NCI-H1417 (cell line): ENCODE data around the gene EPS8L1.
"Not testable (repeated sequence)": the region's sequence is repeated elsewhere in the genome, so short reads cannot be mapped to it uniquely, and the experiment has no call there.

Experiments used
- DNase-seq, 3 experiments: peaks; one replicate each; lab custom pipeline; 2025; lab: John Stamatoyannopoulos, UW

The EPS8L1 gene

DNA sequence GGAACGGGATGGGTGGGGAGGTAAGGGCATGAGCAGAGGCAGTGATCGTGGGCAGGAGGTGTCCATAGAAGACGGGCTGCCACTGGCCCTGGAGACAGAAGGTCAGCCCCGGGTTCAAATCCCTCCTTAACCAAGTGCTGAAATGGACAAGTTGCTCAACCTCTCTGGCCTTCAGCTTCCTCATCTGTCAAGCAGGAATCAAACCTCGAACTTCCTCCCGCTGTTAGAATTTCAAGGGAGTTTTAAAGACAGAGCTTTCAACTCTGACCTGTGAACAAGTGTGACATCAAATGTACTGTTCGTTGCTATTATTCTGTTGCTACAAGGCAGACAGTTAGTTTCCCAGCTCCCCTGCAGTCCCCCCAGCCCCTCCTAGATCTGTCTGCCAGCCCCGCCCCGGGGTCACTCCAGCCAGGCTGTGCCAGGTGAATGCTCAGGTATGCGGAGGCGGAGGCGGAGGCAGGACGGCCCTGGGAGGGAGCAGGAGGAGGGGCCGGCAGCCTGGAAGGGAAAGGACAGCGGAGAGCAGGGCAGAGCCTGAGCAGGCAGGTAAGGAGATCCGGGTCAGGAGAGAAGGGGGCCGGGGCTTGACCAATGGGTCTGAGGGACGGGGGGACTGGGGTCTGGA, at the start of gene EPS8L1:
Gene EPS8L1, plus strand, starts transcription at position 499 of the 628 bp plus-strand sequence. CDS start 576 bp downstream, outside the sequence.
- DNase-seq, result no peak

DNA sequence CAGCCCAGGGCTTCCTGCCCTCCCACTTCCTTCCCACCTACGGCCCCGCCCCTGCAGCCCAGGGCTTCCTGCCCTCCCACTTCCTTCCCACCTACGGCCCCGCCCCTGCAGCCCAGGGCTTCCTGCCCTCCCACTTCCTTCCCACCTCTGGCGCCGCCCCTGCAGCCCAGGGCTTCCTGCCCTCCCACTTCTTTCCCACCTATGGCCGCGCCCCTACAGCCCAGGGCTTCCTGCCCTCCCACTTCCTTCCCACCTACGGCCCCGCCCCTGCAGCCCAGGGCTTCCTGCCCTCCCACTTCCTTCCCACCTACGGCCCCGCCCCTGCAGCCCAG, 48.6 kb upstream of the EPS8L1 start:
- not testable (repeated sequence) for DNase-seq

DNA sequence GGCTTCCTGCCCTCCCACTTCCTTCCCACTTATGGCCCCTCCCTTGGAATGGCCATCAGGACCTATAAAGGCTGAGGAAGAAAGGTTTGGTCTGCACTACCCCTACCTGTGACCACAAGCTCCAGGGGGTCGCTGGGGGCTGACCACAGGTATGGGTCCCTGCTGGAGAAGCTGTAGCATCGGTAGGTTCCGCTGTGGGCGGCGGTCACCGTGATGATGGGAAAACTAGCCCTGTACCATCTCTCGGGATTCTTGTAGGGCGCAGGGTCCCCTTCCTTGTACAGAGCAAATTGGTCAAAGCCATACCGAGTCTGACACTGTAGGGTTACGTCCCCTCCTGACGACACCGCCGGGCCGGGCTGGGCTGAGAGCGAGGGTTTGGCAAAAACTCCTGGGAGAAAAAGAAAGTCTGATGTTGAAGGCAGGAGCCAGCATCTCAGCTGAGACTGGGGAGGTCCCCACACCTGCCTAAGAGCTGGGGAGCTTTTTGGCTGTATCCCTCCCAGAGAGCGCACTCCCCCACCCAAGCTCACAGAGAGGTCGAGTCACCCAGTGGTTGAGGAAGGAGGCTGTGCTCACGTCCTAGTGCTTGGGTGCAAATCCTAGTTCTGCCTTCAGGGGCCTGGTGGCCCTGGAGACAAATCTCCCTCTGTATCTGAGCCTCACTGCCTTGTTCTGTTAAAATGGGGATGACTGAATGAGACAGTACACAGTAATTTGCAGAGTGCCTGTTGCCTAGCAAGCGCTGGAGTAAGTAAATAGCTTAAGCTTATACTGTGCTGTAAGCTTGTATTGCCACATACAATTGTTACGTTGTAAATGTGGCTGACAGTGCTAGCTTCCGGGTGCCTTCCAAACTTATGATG, 48.0 kb upstream of the EPS8L1 start:
- DNase-seq, result no peak

DNA sequence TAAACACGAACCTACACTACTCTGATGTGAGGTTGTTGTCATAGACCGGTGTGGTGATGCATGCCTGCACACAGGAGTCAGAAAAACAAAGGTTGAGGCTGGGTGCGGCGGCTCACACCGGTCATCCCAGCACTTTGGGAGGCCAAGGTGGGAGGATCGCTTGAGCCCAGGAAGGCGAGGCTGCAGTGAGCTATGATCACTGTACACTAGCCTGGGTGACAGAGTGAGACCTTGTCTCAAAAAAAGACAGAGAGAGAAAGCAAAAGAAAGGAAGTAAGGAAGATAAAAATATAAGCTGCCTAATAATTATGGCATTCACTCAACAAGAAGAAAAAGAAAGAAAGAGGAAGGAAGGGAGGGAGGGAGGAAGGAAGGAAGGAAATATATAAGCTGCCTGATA, 46.9 kb upstream of the EPS8L1 start:
- DNase-seq, result no peak

DNA sequence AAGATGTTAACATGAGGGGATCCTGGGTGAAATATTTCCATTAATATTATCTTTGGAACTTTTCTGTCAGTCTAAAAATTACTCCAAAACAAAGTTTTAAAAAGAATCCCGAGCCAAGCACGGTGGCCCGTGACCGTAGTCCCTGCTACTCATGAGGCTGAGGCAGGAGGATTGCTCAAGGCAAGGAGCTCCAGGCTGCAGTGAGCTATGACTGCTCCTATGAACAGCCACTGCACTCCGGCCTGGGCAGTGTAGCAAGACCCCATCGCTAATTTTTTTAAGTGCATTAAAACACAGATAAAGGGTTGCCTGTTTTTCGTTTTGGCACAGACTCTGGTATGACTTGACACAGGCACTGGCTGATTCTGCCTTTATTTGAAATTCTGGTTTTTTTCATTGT, 44.5 kb upstream of the EPS8L1 start:
- no peak for DNase-seq

DNA sequence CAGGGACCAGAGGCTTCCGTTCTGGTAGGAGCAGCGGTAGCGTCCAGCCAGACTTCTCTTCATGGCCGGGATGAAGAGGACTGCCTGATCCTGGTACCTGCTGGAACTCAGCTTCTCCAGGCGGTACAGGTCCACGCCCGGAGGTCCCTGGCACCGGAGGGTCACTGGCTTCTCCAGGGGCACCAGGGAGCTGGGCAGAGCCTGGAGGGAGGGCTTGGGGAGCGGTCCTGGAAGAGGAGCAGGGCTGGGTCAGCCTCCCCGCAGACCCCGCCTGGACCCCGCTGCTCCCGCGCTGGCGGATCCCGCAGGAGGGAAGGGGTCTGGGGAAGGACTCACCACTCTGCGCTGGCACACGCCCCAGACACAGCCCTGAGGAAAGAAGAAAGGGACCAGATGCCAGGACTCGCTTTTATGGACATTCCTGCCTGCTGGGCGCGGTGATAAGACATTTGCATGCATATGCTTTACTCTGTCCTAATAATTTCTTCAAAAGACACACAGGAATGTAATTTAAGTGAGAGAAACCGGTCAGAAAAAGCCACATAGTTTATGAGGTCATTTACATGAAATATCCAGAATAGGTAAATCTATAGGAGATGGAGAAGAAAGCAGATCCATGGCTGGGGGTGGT, 43.4 kb upstream of the EPS8L1 start:
- DNase-seq, result no peak

DNA sequence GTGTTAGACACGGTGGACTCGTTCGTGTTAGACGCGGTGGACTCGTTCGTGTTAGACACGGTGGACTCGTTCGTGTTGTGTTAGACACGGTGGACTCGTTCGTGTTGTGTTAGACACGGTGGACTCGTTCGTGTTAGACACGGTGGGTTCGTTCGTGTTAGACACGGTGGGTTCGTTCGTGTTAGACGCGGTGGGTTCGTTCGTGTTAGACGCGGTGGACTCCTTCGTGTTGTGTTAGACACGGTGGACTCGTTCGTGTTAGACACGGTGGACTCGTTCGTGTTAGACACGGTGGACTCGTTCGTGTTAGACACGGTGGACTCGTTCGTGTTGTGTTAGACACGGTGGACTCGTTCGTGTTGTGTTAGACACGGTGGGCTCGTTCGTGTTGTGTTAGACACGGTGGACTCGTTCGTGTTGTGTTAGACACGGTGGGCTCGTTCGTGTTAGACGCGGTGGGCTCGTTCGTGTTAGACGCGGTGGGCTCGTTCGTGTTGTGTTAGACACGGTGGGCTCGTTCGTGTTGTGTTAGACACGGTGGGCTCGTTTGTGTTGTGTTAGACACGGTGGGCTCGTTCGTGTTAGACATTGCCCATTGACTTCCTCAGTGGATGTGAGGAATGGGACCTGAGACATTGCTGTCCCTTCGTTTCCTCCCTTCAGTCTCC, 42.6 kb upstream of the EPS8L1 start:
- not testable (repeated sequence) for DNase-seq

DNA sequence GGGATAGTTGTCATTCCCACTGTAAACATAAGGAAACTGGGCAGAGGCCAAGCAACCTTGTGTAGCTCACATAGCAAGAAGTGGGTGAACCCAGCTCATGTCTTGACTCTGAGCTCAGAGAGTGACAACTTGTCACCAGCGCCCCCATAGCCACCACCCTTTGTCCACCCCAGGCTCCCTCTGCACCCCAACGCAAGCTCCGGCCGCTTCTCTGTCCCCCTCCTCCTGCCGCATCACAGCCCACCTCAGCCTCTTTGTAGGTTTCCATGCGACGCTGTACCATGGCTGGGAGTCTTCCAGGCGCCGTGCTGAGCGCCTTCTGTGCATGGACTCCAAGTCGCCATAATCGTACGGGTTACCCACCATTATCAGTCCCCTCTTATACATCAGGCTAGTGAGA, 40.9 kb upstream of the EPS8L1 start:
- DNase-seq, result no peak

DNA sequence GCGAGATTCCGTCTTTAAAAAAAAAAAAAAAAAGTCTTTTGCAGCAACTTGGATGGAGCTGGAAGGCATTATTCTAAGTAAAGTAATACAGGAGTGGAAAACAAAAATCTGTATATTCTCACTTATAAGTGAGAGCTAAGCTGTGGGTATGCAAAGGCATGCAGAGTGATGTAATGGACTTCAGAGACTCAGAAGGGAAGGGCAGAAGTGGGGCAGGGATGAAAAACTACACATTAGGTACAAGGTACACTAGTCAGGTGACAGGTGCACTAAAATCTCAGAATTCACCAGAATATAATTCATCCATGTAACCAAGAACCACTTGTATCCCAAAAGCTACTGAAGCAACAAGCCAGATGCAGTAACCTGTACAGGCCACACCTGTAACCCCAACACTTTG, 39.6 kb upstream of the EPS8L1 start:
- DNase-seq, result no peak

DNA sequence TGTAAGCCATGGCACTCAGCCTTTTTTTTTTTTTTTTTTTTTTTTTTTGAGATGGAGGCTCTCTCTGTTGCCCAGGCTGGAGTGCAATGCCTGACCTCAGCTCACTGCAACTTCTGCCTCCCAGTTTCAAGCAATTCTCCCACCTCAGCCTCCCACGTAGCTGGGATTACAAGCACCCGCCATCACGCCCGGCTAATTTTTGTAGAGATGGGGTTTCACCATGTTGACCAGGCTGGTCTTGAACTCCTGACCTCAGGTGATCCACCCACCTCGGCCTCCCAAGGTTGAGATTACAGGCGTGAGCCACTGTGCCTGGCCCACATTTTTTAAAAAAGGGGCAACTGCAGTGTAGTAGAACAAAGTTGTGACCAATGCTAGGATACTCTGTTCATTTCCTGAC, 38.1 kb upstream of the EPS8L1 start:
- not testable (repeated sequence) for DNase-seq

DNA sequence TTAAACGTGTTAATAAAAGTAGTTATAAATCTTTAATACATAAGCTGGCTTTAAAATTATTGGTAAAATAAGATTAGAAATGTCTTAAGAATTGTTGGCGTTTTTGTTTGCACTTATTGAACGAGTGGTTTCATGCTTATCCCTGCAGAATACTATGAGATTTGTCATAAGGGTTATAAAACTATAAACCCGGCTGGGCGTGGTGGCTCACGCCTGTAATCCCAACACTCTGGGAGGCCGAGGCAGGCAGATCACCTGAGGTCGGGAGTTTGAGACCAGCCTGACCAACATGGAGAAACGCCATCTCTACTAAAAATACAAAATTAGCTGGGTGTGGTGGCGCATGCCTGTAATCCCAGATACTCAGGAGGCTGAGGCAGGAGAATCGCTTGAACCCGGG, 35.0 kb upstream of the EPS8L1 start:
- DNase-seq, result not testable (repeated sequence)

DNA sequence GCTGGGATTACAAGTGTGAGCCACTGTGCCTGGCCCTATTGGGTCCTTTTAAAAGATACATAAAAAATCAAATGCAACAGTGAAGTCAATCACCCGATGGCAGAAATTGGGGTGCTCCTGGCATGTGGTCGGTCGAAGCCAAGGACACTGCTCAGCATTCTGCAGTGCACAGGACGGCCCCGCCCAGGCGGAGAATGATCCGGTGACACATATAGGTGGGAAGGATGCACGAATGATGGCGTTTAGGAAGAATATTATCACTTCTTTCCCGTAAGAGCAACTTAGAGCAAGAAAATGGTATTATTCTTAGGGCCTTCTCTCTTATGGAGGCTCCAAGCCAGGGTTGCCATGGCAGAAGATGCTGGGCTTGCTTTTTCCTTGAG, 34.4 kb upstream of the EPS8L1 start:
- DNase-seq, result no peak

DNA sequence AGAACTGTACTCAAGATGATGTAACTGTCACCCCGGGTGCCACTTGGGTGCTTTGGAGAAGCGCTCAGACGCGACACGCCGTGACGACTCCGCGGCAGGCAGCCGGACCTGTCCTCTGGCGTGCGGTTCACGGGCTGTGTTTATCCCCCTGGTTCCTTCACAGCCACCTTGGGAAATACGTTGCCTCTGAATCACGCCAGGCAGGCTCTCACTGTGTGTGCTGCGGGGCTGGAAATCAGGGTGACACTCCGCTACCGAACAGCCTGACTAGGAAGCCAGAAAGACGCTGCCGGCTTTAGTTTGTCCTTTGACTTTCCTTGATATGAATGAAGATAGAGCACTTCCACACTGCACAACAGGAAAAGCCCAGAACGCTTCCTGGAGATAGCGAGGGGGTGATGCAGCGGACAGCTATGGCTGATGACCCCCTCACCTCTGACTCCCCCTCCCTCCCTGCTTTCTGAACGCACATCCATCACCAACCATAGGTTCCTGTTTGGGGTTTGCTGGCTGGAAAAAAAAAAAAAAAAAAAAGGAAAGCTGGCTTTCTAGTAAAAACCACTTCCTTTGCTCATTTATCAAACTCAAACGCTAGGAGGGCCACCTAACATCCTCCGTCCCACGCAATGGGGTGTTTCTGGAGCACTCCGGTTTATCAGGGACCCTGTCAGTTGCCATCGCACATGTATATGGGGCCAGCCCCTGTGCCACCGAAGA, 33.9 kb upstream of the EPS8L1 start:
- no peak for DNase-seq

DNA sequence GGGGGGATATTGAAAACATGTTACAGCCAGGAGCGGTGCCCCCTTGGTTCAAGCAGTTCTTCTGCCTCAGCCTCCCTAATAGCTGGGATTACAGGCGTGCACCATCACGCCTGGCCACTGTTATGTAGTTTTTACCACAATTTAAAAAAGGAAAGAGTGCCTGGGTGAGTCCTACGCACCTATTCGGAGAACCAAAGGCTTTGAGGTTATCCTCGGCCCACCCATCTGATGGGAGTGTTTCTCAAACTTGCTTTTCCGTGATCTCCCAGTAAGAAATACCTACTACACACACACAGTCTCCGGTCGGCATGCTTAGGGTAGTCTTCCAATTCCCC, 33.4 kb upstream of the EPS8L1 start:
- no peak for DNase-seq

DNA sequence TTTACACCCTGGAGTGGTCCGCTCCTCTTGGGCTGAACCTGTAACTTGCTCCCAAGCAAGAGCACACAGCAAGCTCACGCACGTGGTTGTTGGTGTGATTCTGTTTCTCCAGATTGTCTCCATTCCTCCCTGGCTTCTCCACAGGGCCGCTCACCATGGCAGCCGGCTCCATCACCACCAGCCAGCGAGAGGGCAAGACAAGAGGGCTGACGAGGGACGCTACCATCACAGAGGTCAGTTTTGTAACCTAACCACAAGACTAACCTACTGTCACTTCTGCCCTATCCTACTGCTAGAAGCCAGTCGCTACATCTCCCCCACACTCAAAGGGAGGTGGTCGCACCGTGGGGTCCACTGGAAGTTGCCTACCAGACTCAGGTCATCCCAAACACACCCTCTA, 33.0 kb upstream of the EPS8L1 start:
- DNase-seq, result no peak

DNA sequence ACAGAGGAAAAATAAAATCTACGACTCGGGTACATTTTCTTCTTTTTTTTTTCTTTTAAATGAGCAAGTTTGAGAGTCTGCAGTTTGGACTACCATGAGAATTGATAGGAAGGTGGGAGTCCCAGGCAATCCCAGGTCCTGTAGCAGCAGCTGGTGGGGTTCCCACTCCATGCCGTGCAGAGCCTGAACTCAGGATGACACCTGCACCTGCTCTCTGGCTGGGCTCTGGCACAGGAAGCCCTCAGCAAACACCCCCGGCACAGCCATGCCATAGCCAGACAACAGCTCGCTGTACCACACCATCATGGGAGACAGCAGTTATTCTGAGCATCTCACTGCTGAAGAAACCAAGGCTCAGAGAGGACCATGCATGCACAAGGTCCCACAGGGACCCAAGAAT, 31.4 kb upstream of the EPS8L1 start:
- no peak for DNase-seq

DNA sequence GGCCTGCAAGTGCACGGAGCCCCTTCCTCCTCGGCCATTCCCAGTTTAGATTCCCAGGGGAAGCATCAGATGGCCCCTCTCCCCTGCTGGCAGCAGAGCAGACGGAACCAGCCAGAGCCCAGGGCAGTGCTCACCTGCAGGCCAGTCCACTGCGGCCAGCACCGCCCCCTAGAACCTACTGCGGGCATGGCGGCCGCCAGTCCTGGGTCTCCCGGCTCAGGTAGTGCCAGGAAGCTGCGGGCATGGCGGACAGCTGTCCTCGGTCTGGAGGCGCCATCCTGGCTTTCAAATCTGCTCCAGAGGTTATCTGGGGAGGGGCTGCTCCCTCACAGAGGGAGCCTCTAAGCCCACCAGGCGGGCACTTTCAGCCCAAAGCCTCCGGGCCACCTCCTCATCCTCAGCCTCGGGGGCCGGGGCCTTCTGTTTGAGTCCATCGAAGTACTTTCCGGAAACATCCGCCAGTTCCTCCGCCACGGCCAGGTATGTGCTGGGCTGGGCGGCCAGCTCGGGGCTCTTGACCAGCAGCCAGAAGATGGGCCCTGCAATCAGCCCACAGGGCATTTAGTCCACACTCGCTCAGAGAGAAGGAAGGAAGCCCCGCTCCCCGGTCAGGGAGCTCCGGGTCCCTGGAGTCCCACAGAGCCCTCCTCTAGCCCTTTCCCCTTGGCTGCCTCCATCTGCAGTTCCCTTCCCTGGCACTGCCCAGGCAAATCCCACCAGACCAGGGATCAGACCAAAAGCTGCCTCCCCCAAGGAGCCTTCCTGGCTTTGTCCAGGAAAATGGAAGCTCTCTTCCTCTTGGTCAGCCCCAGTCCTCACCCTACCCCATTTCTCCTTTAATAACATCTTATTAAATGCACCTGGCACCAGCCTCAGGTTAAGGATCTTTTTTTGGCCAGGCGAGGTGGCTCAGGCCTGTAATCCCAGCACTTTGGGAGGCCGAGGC, 30.6 kb upstream of the EPS8L1 start:
- no peak for DNase-seq

DNA sequence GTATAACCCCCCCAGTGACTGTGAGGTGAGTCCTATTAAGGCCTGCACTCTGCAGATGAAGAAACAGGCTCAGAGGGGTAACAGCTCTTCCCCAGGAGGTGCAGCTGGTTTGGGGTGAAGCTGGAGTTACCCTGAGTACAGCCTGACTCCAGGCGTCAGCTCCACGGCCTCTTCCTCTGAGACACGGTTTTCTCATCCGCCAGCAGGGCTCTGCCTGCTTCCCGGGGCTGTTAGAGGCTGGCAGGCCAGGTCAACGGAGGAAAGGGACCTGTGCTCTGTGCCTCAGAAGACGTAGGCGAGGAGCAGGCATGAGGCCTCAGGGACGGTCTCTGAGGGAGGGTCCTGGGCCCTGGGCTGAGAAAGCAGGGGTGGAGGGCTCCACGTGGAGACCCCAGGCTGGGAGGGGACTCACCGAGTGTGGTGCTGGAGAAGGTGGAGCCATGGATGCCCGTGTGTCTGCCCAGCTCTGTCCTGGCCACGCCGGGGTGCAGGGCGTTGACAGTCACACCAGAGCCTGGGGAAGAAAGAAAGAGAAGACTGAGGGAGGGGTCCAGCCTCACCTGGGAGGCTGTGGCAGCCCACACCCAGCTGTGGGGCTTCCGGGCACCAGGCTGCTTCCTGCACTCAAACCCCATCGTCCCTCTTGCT, 28.6 kb upstream of the EPS8L1 start:
- DNase-seq, result no peak

DNA sequence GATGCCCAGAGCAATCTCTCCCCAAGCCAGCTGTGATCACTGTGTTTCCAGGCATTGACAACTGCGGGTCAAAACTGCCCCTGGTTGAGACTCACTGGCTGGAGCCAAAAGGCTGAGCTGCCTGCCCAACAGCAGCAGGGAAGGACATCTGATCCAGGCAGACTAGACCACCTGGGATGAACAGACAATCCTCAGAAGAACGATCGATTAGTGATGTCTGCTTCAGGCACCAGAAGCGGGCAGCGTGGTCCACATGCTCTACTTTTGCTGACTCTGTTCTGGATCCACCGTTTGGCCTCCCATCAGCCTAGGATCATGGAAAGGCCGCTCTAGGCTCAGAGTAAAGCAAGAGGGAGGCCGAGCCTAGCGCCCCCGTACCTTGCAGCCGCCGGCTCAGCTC, 27.7 kb upstream of the EPS8L1 start:
- no peak for DNase-seq

DNA sequence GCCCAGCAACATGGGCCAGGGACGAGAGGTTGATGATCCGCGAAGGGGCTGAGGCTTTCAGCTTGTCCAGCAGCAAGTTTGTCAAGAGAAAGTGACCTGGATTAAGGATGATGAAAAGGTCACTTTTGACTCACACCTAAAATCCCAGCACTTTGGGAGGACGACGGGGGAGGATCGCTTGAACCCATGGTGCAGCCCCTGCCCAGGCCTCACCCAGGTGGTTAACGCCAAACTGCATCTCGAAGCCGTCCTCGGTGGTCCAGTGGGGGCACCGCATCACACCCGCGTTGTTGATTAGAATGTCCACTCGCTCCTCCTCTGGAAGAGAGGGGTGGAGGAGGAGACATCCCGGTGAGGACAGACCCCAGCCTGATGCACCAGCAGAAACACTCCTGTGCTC, 27.2 kb upstream of the EPS8L1 start:
- no peak for DNase-seq
